Cardiac muscle cell (in vitro differentiated cells and primary cell): ENCODE data around the gene RAP1A. TPM values are rescaled to one million over a fixed set of nuclear protein-coding genes. Genes with fewer than 3 reads are reported as not detected.

Source experiments
- DNase-seq, 2 donors: peaks; one replicate each; pipeline versions ENCODE4 v3.0.0 to v3.0.0-alpha.2; 2010 to 2017; ENCODE audit warnings: low read depth in 1 of 2, low spot score in 1 of 2
- H3K27ac ChIP-seq: fragments of 200-600 bp; sonication (generic); 2 replicates; pipeline ENCODE4 v1.5.1; 2016
- H3K27me3 ChIP-seq: fragments of 200-600 bp; sonication (generic); 2 replicates; pipeline ENCODE4 v1.6.0; 2016; ENCODE audit warnings: control low read depth
- H3K36me3 ChIP-seq: fragments of 200-600 bp; sonication (generic); 2 replicates; pipeline ENCODE4 v1.5.1; 2016; ENCODE audit warnings: control low read depth
- H3K4me1 ChIP-seq: fragments of 200-600 bp; sonication (generic); 2 replicates; pipeline ENCODE4 v1.8.1; 2017; ENCODE audit warnings: low read depth, mild to moderate bottlenecking, mixed run types
- H3K4me3 ChIP-seq: fragments of 200-600 bp; sonication (generic); 2 replicates; pipeline ENCODE4 v1.5.1; 2016; ENCODE audit warnings: mild to moderate bottlenecking
- H3K9me3 ChIP-seq: fragments of 200-600 bp; sonication (generic); 2 replicates; pipeline ENCODE4 v1.5.1; 2017; ENCODE audit warnings: low read depth, mild to moderate bottlenecking, control low read depth
- polyA plus RNA-seq: library from polyadenylated mRNA; unstranded; fragments of >200 nt; fragmentation: Nextera tagmentation; extraction: Ambion mirVana; gene quantifications from 2 replicates; pipeline ENCODE4 v1.2.1, GENCODE V29; 2016
- total RNA-seq: library from RNA; depleted of rRNA; stranded (reverse); fragments of >200 nt; gene quantifications from 2 replicates; pipeline ENCODE4 v1.2.3, GENCODE V29; 2016
- TF ChIP-seq, protein P1 (sequence below): IDR thresholded peaks from 2 replicates; pipeline ENCODE4 v1.5.1; 2012; ENCODE audit warnings: low read depth, mild to moderate bottlenecking, low read length

Gene RAP1A
- total and polyA plus RNA-seq, 2 experiments from 2014 or later = 13.5 to 18.3 TPM

- Histone ChIP-seq H3K27ac (no peak overlapping the region), H3K4me1 (peaks cover 29% of the 10 kb centered on the region), H3K4me3 (no peak overlapping the region), H3K27me3 (no peaks in the 10 kb centered on the region), H3K36me3 (peaks cover 21% of the 10 kb centered on the region), H3K9me3 (no peaks in the 10 kb centered on the region)
- TF ChIP-seq, protein P1, sequence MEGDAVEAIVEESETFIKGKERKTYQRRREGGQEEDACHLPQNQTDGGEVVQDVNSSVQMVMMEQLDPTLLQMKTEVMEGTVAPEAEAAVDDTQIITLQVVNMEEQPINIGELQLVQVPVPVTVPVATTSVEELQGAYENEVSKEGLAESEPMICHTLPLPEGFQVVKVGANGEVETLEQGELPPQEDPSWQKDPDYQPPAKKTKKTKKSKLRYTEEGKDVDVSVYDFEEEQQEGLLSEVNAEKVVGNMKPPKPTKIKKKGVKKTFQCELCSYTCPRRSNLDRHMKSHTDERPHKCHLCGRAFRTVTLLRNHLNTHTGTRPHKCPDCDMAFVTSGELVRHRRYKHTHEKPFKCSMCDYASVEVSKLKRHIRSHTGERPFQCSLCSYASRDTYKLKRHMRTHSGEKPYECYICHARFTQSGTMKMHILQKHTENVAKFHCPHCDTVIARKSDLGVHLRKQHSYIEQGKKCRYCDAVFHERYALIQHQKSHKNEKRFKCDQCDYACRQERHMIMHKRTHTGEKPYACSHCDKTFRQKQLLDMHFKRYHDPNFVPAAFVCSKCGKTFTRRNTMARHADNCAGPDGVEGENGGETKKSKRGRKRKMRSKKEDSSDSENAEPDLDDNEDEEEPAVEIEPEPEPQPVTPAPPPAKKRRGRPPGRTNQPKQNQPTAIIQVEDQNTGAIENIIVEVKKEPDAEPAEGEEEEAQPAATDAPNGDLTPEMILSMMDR = no peak
- no peak for DNase-seq
Observed at GRCh38 chr1:111699268-111699667, 79.7 kb downstream of the RAP1A start.

GRCh38 chr1:111702504-111703050 lies 83.0 kb downstream of the RAP1A start:
- Histone ChIP-seq H3K27ac (no peak overlapping the region), H3K4me3 (no peak overlapping the region), H3K9me3 (no peaks in the 10 kb centered on the region), H3K4me1 (peaks cover 16% of the 10 kb centered on the region), H3K27me3 (no peaks in the 10 kb centered on the region), H3K36me3 (peaks cover 23% of the 10 kb centered on the region)
- TF ChIP-seq, protein P1 = no peak
- DNase-seq = no peak

DNA sequence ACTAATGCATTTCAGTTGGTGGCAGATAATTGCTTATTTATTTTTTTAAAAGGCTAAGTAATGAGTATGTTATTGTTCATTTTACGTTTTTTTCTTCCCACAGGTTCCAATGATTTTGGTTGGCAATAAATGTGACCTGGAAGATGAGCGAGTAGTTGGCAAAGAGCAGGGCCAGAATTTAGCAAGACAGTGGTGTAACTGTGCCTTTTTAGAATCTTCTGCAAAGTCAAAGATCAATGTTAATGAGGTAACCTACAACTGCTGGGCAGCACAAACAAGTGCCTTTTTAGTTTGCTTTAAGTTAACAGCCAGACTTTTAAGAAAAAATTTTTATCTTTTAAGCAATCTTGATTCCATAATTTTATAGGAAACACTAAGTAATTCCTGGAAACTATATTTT lies 84.7 kb downstream of the RAP1A start:
- TF ChIP-seq, protein P1 = no peak
- Histone ChIP-seq H3K27ac (peak overlapping the region; percentile 31), H3K27me3 (no peaks in the 10 kb centered on the region), H3K36me3 (peaks cover 31% of the 10 kb centered on the region), H3K9me3 (no peaks in the 10 kb centered on the region), H3K4me3 (no peak overlapping the region), H3K4me1 (peaks cover 6% of the 10 kb centered on the region)
- DNase-seq = no peak

DNA sequence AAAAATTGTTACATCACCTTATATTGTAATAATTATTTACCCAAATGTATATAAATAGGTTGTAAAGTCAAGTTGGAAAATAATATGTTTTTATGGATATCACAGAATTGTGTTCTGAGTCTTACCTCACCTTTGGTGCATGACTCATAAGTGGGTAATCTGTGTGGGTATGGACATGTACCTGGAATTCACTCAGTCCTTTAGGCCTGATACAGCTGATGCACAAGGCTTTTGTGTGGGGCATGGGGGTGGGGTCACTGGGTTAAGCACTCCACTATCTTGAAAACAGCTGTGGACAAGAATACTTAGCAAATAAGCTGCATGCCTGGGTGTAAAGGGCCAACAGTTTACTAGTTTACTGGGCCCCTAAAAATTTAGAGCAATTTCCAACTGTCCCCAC lies 85.2 kb downstream of the RAP1A start:
- TF ChIP-seq, protein P1 = no peak
- no peak overlapping the region for H3K4me3 ChIP-seq
- no peaks in the 10 kb centered on the region for H3K27me3 ChIP-seq
- no peaks in the 10 kb centered on the region for H3K9me3 ChIP-seq
- H3K27ac ChIP-seq = peak overlapping the region; percentile 31
- DNase-seq = peak in 1 of 2 donors; percentile 47
- H3K36me3 ChIP-seq = peaks cover 36% of the 10 kb centered on the region
- peaks cover 6% of the 10 kb centered on the region for H3K4me1 ChIP-seq

GRCh38 chr1:111705841-111706240 lies 86.3 kb downstream of the RAP1A start:
- H3K9me3 ChIP-seq = no peaks in the 10 kb centered on the region
- H3K27me3 ChIP-seq = no peaks in the 10 kb centered on the region
- TF ChIP-seq, protein P1 = no peak
- H3K27ac ChIP-seq = no peak overlapping the region
- H3K36me3 ChIP-seq = peaks cover 31% of the 10 kb centered on the region
- H3K4me3 ChIP-seq = no peak overlapping the region
- H3K4me1 ChIP-seq = peaks cover 6% of the 10 kb centered on the region
- DNase-seq = no peak
